ENCODE results near the gene FEZF1. TPM values are rescaled to one million over a fixed set of nuclear protein-coding genes. Genes with fewer than 3 reads are reported as not detected.

FEZF1 gene
- total RNA-seq, 1 donor from 2014 or later = not detected

DNA sequence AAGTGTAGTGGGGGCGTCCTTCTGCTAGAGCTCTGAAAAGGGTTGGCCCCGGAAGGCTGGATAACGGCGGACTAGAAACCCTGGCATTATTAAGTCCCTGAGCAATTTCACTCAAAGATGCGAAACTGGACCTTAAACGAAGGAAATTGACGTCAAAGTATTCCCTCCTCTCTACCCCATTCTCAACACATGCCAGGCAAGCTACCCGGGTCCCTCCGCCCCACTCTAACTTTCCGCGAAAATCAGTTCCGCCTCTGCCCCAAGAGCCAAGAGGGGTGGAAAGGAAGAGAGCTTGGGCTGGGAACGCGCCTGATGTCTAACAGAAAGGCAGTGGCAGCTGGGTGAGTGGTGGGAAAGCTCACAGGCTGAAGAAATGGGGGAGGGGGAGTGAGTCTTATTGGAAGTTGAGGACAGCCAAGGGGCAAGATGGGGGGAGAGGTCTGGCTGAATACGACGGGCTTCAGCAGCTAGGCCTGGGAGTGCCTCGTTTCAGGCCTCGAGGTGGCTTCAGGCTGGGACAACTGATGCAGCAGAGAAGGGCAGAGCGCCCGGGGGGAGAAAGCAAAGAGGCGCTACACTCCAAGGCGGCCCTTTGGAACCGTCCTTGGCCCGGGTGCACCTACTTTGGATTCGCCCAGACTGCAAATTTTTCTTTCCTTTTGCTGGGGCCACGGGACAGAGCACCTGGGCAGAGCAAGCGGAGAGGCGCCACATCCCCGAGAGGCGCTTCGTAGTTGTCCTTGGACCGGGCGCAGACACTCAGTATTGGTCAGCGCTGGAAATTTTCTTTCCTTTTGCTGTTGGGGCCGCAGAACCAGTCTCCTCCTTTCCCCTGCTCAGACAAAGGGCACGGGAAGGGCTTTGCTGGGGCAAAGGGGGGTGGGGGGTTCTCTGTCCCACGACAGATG is 2.0 kb upstream of the FEZF1 start:
- ChIA-PET POLR2A (no interaction called here), CTCF (no interaction called here)
- Mint-ChIP-seq H3K9me3 (no peaks in the 10 kb centered on the region), H3K4me3 (no peak overlapping the region), H3K27ac (no peak overlapping the region), H3K36me3 (ENCODE audit: low read depth) (no peaks in the 10 kb centered on the region), H3K4me1 (peaks cover 7% of the 10 kb centered on the region), H3K27me3 (peaks cover 63% of the 10 kb centered on the region)
- TF ChIP-seq, protein P1, sequence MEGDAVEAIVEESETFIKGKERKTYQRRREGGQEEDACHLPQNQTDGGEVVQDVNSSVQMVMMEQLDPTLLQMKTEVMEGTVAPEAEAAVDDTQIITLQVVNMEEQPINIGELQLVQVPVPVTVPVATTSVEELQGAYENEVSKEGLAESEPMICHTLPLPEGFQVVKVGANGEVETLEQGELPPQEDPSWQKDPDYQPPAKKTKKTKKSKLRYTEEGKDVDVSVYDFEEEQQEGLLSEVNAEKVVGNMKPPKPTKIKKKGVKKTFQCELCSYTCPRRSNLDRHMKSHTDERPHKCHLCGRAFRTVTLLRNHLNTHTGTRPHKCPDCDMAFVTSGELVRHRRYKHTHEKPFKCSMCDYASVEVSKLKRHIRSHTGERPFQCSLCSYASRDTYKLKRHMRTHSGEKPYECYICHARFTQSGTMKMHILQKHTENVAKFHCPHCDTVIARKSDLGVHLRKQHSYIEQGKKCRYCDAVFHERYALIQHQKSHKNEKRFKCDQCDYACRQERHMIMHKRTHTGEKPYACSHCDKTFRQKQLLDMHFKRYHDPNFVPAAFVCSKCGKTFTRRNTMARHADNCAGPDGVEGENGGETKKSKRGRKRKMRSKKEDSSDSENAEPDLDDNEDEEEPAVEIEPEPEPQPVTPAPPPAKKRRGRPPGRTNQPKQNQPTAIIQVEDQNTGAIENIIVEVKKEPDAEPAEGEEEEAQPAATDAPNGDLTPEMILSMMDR (IDR thresholded peaks at IDR 0.05) = no peak
- intact Hi-C loops (cut with micrococcal nuclease) = no loop called here
- DNase-seq (no peak), ATAC-seq (ENCODE audit: low read depth) (no peak)

DNA sequence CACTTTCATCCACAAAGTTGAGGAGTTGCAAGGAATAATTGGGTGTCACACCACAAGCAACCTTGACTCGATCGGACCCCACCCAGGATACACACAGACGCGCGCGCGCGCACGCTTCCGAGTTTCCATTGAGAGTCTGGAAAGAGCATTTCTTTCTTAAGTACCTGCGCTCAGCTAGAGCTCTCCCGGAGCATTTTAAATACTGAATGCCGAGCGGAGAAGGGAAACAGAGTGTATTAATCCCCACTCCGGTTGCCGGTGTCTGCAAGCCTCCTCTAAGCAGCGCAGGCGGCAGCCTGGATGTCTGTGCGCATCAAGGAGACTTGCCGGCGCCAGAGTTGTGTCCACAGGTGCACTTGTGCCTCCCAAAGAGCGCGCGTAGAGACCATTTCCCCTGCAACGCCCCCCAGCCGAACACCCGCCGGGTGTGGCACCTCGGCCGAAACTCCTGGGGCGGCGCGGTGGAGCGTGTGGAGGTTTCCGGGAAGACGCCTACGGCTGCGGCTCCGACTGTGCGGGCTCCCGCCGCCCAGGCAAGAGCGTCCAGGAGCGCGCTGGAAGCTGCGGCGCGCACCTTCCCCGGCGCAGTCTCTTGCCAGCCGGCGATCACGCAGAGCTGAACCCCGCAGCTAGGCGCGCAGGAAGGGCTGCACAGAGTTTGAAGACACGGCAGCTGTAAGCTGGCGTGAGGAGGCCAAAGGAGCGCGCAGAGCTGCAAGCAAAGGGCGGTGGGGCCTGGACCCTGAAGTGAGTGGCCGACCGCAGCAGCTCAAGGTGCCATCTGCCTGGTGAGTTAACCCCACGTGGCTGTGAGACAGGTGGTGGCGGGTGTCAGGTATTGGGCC is 1.1 kb upstream of the FEZF1 start:
- Mint-ChIP-seq H3K27me3 (peaks cover 63% of the 10 kb centered on the region), H3K9me3 (no peaks in the 10 kb centered on the region), H3K36me3 (ENCODE audit: low read depth) (no peaks in the 10 kb centered on the region), H3K27ac (no peak overlapping the region), H3K4me1 (peaks cover 2% of the 10 kb centered on the region), H3K4me3 (no peak overlapping the region)
- ChIA-PET CTCF (no interaction called here), POLR2A (no interaction called here)
- TF ChIP-seq, protein P1 (IDR thresholded peaks at IDR 0.05) = no peak
- ATAC-seq (ENCODE audit: low read depth) (no peak), DNase-seq (no peak)
- intact Hi-C loops (cut with micrococcal nuclease) = no loop called here

DNA sequence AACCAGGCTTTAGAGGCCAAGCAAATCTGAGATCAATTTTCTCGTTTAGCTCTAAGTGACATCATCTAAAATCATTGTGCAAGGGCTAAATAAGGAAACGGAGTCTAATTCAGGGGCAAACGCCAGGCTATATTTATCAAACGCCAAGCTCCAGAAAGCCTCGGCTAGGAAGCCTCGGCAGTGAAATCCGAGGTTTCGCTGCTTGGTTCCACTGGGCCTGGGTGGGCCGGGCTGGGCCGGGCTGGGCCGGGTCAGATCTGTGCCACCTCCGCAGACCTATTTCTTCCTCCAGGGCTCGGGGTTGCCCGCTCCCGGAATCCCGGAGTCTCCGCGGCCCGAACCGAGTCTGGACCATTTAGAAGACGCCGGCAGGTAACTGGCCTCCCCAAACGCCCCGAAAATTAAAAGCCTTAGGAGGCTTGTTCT is 459 bp upstream of the FEZF1 start:
- peaks cover 2% of the 10 kb centered on the region for H3K4me1 Mint-ChIP-seq
- no peak overlapping the region for H3K4me3 Mint-ChIP-seq
- TF ChIP-seq, protein P1 (IDR thresholded peaks at IDR 0.05) = no peak
- no peak for DNase-seq
- H3K27ac Mint-ChIP-seq = no peak overlapping the region
- no peak for ATAC-seq (ENCODE audit: low read depth)
- peaks cover 68% of the 10 kb centered on the region for H3K27me3 Mint-ChIP-seq
- intact Hi-C loops (cut with micrococcal nuclease) = no loop called here
- no peaks in the 10 kb centered on the region for H3K9me3 Mint-ChIP-seq
- ChIA-PET CTCF (no interaction called here), POLR2A (no interaction called here)
- H3K36me3 Mint-ChIP-seq (ENCODE audit: low read depth) = no peaks in the 10 kb centered on the region

DNA sequence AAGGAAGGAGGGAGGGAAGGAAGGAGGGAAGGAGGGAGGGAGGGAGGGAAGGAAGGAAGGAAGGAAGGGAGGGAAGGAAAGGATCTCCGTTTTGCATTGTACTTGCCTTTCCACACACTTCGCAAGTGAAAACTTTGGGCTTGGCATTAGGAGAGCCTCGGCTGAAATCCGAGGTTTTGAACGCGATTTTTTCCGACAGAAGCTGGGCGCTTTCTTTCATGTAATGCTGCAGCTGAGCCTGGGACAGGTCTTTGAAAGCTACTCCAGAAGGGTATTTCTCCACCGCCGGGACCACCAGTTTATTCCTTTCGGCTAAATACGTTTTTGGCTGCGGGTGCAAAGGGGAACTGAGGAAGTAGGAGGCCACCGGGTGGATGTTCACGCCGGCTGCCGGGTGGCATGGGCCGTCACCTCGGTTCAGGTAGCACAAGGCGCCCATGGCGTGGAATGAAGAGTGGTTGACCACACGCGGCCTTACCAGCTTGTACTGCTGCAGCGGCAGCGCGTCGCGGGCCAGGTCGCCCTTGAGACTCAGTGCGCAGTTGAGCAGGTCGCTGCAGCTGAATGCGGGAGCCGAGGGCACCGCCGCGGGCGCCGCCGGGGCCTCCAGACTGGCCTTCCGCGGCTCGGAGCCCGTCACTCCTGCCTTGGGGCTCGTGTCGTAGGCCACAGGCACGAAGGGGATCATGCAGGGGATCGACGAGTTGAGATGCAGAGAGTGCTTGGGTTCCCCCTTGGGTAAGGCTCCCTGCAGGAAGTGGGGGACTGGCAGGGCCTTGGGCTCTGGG is 825 bp downstream of the FEZF1 start:
- Mint-ChIP-seq H3K9me3 (no peaks in the 10 kb centered on the region), H3K4me1 (no peaks in the 10 kb centered on the region), H3K27ac (no peak overlapping the region), H3K4me3 (no peak overlapping the region), H3K27me3 (peaks cover 71% of the 10 kb centered on the region), H3K36me3 (ENCODE audit: low read depth) (no peaks in the 10 kb centered on the region)
- intact Hi-C loops (cut with micrococcal nuclease) = no loop called here
- no peak for DNase-seq
- ChIA-PET POLR2A (no interaction called here), CTCF (no interaction called here)
- TF ChIP-seq, protein P1 (IDR thresholded peaks at IDR 0.05) = no peak
- no peak for ATAC-seq (ENCODE audit: low read depth)
